ENCODE data around the gene SH3BGRL3.

Gene SH3BGRL3

DNA sequence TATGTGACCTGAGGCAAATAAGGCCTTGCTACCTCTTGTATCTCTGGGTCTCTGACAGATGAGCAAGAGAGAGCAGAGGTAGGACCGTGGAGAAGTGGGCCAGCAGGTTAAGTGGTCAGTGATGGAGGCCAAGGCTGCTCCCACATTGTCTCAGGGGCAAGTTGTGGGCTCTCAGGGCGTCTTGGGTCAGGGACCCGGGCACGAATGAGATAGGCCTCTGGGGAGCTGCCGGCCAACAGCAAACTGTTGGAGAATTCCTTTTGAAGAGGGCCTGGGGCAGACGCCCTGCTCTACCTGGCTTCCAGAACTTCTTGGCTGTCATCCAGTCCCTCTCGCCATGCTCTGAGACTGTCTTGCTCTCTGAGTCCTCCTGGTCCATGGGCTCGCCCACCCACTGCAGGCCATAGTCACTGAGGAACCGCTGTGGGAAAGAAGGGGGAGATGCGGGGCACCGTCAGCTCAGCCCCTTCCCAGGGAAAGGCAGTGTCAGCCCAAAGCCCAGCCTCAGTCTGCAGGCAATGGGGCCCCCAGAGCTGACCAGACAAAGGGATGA, 14.1 kb downstream of the SH3BGRL3 start:
- no peak for DNase-seq (ENCODE audit: low spot score)
- TF ChIP-seq, protein P1, sequence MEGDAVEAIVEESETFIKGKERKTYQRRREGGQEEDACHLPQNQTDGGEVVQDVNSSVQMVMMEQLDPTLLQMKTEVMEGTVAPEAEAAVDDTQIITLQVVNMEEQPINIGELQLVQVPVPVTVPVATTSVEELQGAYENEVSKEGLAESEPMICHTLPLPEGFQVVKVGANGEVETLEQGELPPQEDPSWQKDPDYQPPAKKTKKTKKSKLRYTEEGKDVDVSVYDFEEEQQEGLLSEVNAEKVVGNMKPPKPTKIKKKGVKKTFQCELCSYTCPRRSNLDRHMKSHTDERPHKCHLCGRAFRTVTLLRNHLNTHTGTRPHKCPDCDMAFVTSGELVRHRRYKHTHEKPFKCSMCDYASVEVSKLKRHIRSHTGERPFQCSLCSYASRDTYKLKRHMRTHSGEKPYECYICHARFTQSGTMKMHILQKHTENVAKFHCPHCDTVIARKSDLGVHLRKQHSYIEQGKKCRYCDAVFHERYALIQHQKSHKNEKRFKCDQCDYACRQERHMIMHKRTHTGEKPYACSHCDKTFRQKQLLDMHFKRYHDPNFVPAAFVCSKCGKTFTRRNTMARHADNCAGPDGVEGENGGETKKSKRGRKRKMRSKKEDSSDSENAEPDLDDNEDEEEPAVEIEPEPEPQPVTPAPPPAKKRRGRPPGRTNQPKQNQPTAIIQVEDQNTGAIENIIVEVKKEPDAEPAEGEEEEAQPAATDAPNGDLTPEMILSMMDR (IDR thresholded peaks at IDR 0.05; ENCODE audit: extremely low read depth, missing control alignments), result no peak

DNA sequence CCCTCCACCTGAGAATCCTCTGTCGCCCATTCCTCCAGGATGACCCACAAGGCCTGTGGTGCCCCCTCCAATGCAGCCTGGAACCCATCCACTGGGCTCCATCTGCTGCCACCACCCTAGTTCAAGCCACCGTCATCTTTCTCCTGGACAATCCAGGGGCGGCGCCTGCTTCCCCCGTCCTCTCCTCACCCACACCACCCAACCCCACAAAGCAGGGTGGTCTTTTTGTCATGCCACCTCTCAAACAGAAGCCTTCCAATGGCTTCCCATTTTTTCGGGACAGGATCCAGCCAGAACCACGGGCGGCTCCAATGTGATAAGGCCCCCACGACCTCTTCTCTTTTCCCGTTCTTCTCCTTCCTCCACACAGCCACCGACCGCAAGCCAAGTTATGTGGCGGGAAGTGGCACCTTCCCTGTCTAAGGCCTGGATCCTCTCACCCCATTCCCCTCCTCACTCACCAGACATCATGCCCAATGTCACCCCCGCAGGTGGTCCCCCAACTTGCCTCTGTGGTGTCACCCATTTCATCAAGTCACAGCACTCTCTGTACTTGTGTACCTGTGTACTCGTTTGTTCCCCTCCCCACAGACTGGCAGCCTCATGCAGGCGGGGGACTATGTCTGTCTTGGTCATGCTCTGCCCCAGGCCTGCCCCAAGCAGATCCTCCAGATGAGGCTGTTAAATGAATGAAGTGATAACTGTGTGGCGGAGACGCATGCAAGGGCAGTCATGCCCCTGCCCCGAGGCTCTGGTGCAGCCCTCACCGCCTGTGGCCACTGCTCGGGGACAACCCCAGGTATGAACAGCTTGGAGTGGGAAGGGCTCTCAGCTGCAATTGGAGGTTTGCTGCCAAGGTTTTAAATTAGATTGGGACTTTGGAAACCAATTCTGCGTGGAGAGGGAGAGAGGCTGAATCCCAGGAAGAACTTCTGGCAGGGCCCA, 15.6 kb downstream of the SH3BGRL3 start:
- TF ChIP-seq, protein P1 (IDR thresholded peaks at IDR 0.05; ENCODE audit: extremely low read depth, missing control alignments), result no peak

DNA sequence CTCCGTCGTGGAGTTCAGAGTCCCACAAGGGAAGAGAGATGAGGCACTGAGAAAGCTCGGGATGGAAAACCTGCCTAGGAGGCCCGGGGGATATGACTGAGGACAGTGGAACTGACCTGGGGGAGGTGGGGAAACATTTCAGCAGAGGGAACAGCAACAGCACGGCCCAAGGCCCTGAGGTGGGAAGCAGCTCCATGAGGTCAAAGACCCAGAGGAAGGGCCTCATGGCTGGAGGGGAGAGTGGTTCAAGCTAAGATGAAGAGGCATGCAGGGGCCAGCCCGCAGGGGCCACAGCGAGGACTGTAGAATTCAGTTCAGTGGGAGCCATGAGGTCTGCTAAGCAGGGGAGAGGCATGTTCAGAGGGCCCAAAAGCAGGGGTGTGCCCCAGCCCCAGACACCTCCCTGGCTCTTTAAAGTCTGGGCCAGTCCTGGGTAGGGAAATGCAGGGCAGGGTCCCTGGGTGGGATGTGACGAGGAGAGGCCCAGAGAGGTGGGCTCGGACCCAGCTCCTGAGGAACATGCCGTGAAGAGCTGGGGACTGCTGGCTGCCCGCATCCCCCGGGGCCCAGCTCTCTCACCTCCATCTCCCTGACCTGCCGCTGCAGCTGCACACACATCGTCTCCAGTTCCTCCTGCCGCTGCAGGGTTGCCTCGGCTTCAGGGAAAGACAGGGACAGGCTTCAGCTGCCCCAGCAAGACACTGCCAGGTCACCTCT, 16.6 kb downstream of the SH3BGRL3 start:
- TF ChIP-seq, protein P1 (IDR thresholded peaks at IDR 0.05; ENCODE audit: extremely low read depth, missing control alignments), result no peak
- no peak for DNase-seq (ENCODE audit: low spot score)

More for the DNA sequence above, 15.6 kb downstream of the SH3BGRL3 start:
- DNase-seq (ENCODE audit: low spot score), result no peak

DNA sequence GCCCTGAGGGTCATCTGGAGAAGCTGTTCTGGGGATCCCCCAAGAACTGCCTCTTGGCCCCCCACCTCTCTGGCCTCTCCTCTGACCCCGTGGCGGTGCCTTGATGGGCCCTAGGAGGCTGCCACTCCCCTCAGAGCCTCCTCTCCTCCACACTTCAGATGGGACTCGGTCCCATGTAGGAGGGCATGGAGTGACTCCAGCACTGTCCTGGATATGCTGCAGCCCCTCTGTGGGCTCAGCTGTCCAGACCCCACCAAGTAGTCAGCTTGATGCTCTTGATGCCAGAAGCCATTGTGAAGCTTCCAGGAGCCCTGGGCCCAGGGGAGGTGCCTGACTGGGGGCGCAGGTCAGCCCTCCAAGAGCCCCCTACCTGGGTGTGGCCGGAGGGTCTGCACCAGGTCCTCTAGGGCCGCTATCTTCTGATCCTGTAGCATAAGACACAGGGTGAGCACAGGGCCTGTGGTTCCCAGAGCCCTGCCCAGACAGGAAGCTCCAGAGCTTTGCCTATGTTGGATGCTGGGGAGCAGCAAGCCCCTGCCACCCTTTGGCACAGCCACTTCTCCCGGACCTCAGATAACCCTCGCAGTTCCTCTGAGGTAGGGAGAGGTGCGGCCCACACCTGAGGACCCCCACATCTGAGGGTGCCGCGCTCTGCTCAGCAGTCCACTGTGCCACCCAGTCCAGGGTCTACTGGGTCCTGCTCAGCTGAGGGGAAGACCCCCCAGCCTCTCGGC, 17.3 kb downstream of the SH3BGRL3 start:
- TF ChIP-seq, protein P1 (IDR thresholded peaks at IDR 0.05; ENCODE audit: extremely low read depth, missing control alignments), result no peak
- DNase-seq (ENCODE audit: low spot score), result no peak

DNA sequence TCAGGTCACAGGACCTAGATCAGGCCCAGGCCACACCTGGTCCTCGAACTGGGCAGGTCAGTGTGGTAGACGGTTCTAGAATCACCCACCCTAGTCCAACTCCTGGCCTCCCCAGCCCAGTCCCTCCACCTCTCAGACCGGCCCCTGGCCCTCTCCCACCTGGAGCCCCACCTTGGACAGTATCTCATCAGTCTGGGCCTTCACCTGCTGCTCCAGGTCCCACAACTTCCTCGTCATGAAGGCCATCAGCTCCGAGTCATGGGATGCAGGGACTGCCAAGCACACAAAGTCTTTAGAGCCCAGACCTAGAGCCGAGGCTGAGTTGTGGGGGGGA, 17.9 kb downstream of the SH3BGRL3 start:
- no peak for DNase-seq (ENCODE audit: low spot score)
- TF ChIP-seq, protein P1 (IDR thresholded peaks at IDR 0.05; ENCODE audit: extremely low read depth, missing control alignments), result no peak

DNA sequence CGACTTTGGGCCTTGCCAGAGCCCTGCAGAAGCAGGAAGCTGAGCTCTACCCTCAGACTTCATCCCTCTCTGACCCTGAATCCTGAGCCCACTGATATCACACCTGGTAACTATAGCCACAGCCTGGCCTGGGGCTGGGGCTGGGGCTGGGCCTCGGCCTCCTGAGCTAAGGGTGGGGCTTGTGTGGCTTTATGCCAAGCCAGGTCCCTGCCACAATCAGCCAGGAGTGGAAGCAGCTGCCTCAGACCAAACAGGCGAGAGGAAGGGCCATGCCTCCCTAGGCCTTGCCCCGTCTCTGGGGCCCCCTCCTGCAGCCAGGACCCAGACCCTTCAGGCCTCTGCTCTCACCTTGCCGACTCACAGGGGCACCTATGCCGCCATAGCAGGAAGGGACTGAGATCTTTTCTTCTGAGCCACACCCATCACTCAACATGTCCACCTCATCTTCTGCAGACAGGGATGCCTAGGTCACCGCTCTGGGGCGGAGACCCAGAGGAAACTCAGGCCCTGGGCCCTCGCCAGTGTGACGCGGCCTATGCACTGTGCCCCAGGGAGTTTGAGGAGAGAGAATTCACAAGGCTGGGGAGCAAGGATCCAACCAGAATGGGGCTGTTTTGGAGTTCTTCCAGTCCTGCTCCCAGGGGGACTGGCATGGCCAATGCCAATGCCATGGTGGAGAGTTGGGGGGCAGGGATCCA, 20.8 kb downstream of the SH3BGRL3 start:
- DNase-seq (ENCODE audit: low spot score), result no peak

More for the DNA sequence above, 20.8 kb downstream of the SH3BGRL3 start:
- TF ChIP-seq, protein P1 (IDR thresholded peaks at IDR 0.05; ENCODE audit: extremely low read depth, missing control alignments), result no peak

All from GM20000 (cell line).